ENCODE results near the gene CLNK. TPM values are rescaled to one million over a fixed set of nuclear protein-coding genes. Genes with fewer than 3 reads are reported as not detected.

The CLNK gene
- total and polyA plus RNA-seq, 2 of the 8 experiments (the other 6 are each of a cell fraction or from before 2014, with no cell fraction given), result not detected

DNA sequence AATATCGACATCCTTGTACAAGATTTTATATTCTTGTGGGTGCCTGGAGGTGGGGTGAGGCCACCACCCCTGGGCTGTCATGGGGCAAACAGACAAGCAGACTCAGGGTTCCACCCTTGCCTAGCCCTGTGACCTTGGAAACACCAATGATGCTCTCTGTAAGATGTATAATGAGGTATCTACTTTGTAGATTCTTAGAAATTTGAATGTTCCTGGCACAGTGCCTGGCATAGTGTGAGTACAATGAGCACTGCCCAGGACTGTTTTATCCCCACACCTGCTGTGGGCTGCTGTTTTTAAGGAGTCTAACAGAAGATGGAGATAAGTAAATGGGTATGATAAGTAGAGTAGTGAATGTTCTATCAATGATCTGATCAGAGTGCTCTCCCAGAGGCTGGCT is 230.4 kb downstream of the CLNK start:
- Histone ChIP-seq H4K91ac (replicated peaks; ENCODE audit: insufficient read length, low read length) (no peak overlapping the region), H2AK5ac (ENCODE audit: low read depth, low read length) (no peak overlapping the region), H3K79me1 (ENCODE audit: low read depth, low read length) (no peaks in the 10 kb centered on the region), H3K4me3 (ENCODE audit: extremely low read depth in 1 of 4, insufficient read depth in 2 of 4, low read depth in 3 of 4, low read length in 4 of 4) (no peak overlapping the region), H3K9ac (replicated peaks in 1 of 4; ENCODE audit: extremely low read depth in 1 of 4, low read depth in 3 of 4, low read length in 3 of 4) (no peak overlapping the region), H3K4me1 (replicated peaks in 1 of 4; ENCODE audit: control insufficient read depth in 3 of 4, insufficient read depth in 4 of 4, low read length in 3 of 4) (peaks cover 10 to 17% (median 12%) of the 10 kb centered on the region in 4 experiments), H3K27ac (ENCODE audit: low read depth, low read length) (no peak overlapping the region), H4K20me1 (replicated peaks in 1 of 2; ENCODE audit: control insufficient read depth in 1 of 2, insufficient read depth in 2 of 2, low read length in 2 of 2) (peaks cover 7 to 8% of the 10 kb centered on the region in 2 experiments), H3K36me3 (ENCODE audit: control insufficient read depth in 2 of 4, insufficient read depth in 4 of 4, low read length in 3 of 4) (peaks cover 2 to 3% (median 3%) of the 10 kb centered on the region in 4 experiments; a peak in 2 of 8 replicates), H3K4me2 (ENCODE audit: insufficient read depth in 1 of 2, low read depth in 2 of 2, low read length in 2 of 2) (no peak overlapping the region), H2BK120ac (replicated peaks; ENCODE audit: low read depth, low read length) (no peak overlapping the region), H2BK12ac (ENCODE audit: low read depth, low read length) (no peak overlapping the region), H3K23ac (ENCODE audit: insufficient read length) (no peak overlapping the region), H3K18ac (ENCODE audit: extremely low read depth, low read length) (no peak overlapping the region), H3K56ac (replicated peaks; ENCODE audit: insufficient read length, low read depth, low read length) (no peak overlapping the region), H2BK20ac (ENCODE audit: low read length) (no peak overlapping the region), H2BK5ac (ENCODE audit: low read depth, low read length) (no peak overlapping the region), H4K8ac (ENCODE audit: extremely low read depth, insufficient read depth, low read length) (no peak overlapping the region), H2AFZ (ENCODE audit: low read length) (no peak overlapping the region), H3K14ac (ENCODE audit: insufficient read length) (no peak overlapping the region), H3K23me2 (ENCODE audit: low read depth, low read length) (peaks cover 4% of the 10 kb centered on the region; the same call in 1 of the 2 replicates), H4K5ac (ENCODE audit: insufficient read length, low read depth, low read length) (no peak overlapping the region), H3K9me3 (ENCODE audit: insufficient read depth in 2 of 2, low read depth in 1 of 2, low read length in 1 of 2) (no peaks in the 10 kb centered on the region), H2BK15ac (ENCODE audit: low read length) (no peak overlapping the region), H3K79me2 (ENCODE audit: control insufficient read depth in 1 of 2, insufficient read depth in 2 of 2, low read length in 2 of 2) (no peaks in the 10 kb centered on the region), H3K4ac (replicated peaks; ENCODE audit: insufficient read length, low read depth, low read length) (no peak overlapping the region), H3K27me3 (replicated peaks in 1 of 4; ENCODE audit: control insufficient read depth in 3 of 4, extremely low read depth in 1 of 4, insufficient read depth in 3 of 4, low read length in 3 of 4) (peaks cover 20 to 41% (median 36%) of the 10 kb centered on the region in 4 experiments)
- TF ChIP-seq SRF (IDR thresholded peaks at IDR 0.05; ENCODE audit: low read depth, low read length) (no peak), RFX5 (IDR thresholded peaks at IDR 0.05; ENCODE audit: borderline replicate concordance, low read depth, low read length) (no peak), CBX5 (IDR thresholded peaks at IDR 0.05; ENCODE audit: low read depth, low read length) (no peak), SP2 (IDR thresholded peaks at IDR 0.05; ENCODE audit: low read length) (no peak), TBP (IDR thresholded peaks at IDR 0.05; ENCODE audit: low read depth, low read length) (no peak), HDAC2 (IDR thresholded peaks at IDR 0.05; ENCODE audit: borderline replicate concordance in 1 of 2, low read depth in 2 of 2, low read length in 2 of 2) (no peak), SIX5 (IDR thresholded peaks at IDR 0.05; ENCODE audit: low read depth, low read length) (no peak), SUZ12 (IDR thresholded peaks at IDR 0.05; ENCODE audit: low read length) (no peak), ATF3 (IDR thresholded peaks at IDR 0.05; ENCODE audit: insufficient read depth, low read depth, low read length) (no peak), BCL11A (IDR thresholded peaks at IDR 0.05; ENCODE audit: low read depth in 2 of 2, low read length in 2 of 2) (no peak), TEAD4 (IDR thresholded peaks at IDR 0.05; ENCODE audit: low read depth, low read length) (no peak)
- CTCF ChIA-PET (ENCODE audit: partially characterized antibody), result interaction anchor here (1.9 kb wide), 1 partner anchor 72 kb away, joined by 5 read pairs; no protein-coding TSS in a partner anchor
- 80% methylated on average over 1 of the region's 1 CpG; no CpG with 5 or more reads in 1 of the 2 experiments for WGBS, 2 experiments (ENCODE audit: extremely low coverage in 1 of 2, insufficient coverage in 1 of 2, insufficient read length in 1 of 2, insufficient replicate concordance in 2 of 2, low coverage in 1 of 2, low lambda C conversion rate in 2 of 2, missing lambda C conversion rate in 1 of 2)
- DNase-seq (ENCODE audit: low read depth in 1 of 2, low spot score in 2 of 2) (no peak), FAIRE-seq (no peak)
- POLR2A ChIA-PET (ENCODE audit: partially characterized antibody), result no interaction called here
